ENCODE measurements around the gene CD3E. TPM values are rescaled to one million over a fixed set of nuclear protein-coding genes. Genes with fewer than 3 reads are reported as not detected.

CD3E gene
- total and polyA plus RNA-seq, 2 of the 8 experiments (the other 6 are each of a cell fraction or from before 2014, with no cell fraction given): not detected

DNA sequence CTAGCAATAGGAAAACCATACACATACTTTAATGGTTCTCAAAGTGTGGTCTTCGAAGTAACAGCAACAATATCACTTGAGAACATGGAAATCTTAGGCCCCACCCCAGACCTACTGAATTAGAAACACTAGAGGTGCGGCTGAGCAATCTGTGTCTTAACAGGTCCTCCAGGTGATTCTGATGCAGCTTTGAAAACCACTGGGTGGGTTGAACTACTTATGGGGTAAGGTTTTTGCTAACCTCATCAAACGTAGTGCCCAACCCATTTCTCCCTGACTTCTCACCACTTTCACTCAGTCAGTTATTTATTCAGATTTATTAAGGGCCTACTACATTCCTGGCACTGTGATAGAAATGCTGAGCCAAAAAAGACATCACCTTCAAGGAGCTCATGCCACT lies 44.2 kb upstream of the CD3E start:
- H3K4ac ChIP-seq (replicated peaks; ENCODE audit: insufficient read length, low read depth, low read length): no peak overlapping the region
- no peak overlapping the region for H3K4me2 ChIP-seq (ENCODE audit: insufficient read depth in 1 of 2, low read depth in 2 of 2, low read length in 2 of 2)
- no peak overlapping the region for H2AK5ac ChIP-seq (ENCODE audit: low read depth, low read length)
- CTCF ChIA-PET (ENCODE audit: partially characterized antibody): interaction anchor here (0.6 to 3.9 kb wide), 7 partner anchors 15 to 89 kb away, joined by 3 to 16 read pairs (median 4); partner anchors contain the start of gene JAML
- H4K20me1 ChIP-seq (replicated peaks in 1 of 2; ENCODE audit: control insufficient read depth in 1 of 2, insufficient read depth in 2 of 2, low read length in 2 of 2): no peaks in the 10 kb centered on the region
- 94% methylated on average over 3 of the region's 3 CpGs; no CpG with 5 or more reads in 1 of the 2 experiments for WGBS, 2 experiments (ENCODE audit: extremely low coverage in 1 of 2, insufficient coverage in 1 of 2, insufficient read length in 1 of 2, insufficient replicate concordance in 2 of 2, low coverage in 1 of 2, low lambda C conversion rate in 2 of 2, missing lambda C conversion rate in 1 of 2)
- H2BK15ac ChIP-seq (ENCODE audit: low read length): no peak overlapping the region
- no peak overlapping the region for H2AFZ ChIP-seq (ENCODE audit: low read length)
- H2BK120ac ChIP-seq (replicated peaks; ENCODE audit: low read depth, low read length): no peak overlapping the region
- H4K5ac ChIP-seq (ENCODE audit: insufficient read length, low read depth, low read length): no peak overlapping the region
- H3K36me3 ChIP-seq (ENCODE audit: control insufficient read depth in 2 of 4, insufficient read depth in 4 of 4, low read length in 3 of 4): no peaks in the 10 kb centered on the region
- H3K23ac ChIP-seq (ENCODE audit: insufficient read length): no peak overlapping the region
- H3K79me1 ChIP-seq (ENCODE audit: low read depth, low read length): no peaks in the 10 kb centered on the region
- peaks cover 5% of the 10 kb centered on the region; the same call in 1 of the 2 replicates for H3K23me2 ChIP-seq (ENCODE audit: low read depth, low read length)
- POLR2A ChIA-PET (ENCODE audit: partially characterized antibody): interaction anchor here (1.4 kb wide), 1 partner anchor 55 kb away, joined by 3 read pairs; no protein-coding TSS in a partner anchor
- H3K4me3 ChIP-seq (ENCODE audit: extremely low read depth in 1 of 4, insufficient read depth in 2 of 4, low read depth in 3 of 4, low read length in 4 of 4): no peak overlapping the region
- no peaks in the 10 kb centered on the region for H3K9me3 ChIP-seq (ENCODE audit: insufficient read depth in 2 of 2, low read depth in 1 of 2, low read length in 1 of 2)
- H2BK12ac ChIP-seq (ENCODE audit: low read depth, low read length): no peak overlapping the region
- H4K8ac ChIP-seq (ENCODE audit: extremely low read depth, insufficient read depth, low read length): no peak overlapping the region
- H3K4me1 ChIP-seq (replicated peaks in 1 of 4; ENCODE audit: control insufficient read depth in 3 of 4, insufficient read depth in 4 of 4, low read length in 3 of 4): peaks cover 3 to 11% (median 4%) of the 10 kb centered on the region in 4 experiments; a peak in 4 of 7 replicates
- H3K9ac ChIP-seq (replicated peaks in 1 of 4; ENCODE audit: extremely low read depth in 1 of 4, low read depth in 3 of 4, low read length in 3 of 4): no peak overlapping the region
- no peak overlapping the region for H2BK20ac ChIP-seq (ENCODE audit: low read length)
- no peak overlapping the region for H3K18ac ChIP-seq (ENCODE audit: extremely low read depth, low read length)
- H2BK5ac ChIP-seq (ENCODE audit: low read depth, low read length): no peak overlapping the region
- no peak overlapping the region for H3K14ac ChIP-seq (ENCODE audit: insufficient read length)
- H4K91ac ChIP-seq (replicated peaks; ENCODE audit: insufficient read length, low read length): no peak overlapping the region
- DNase-seq (ENCODE audit: low read depth in 1 of 2, low spot score in 2 of 2) (no peak), FAIRE-seq (no peak)
- no peak overlapping the region for H3K56ac ChIP-seq (replicated peaks; ENCODE audit: insufficient read length, low read depth, low read length)
- H3K27ac ChIP-seq (ENCODE audit: low read depth, low read length): no peak overlapping the region
- no peaks in the 10 kb centered on the region for H3K79me2 ChIP-seq (ENCODE audit: control insufficient read depth in 1 of 2, insufficient read depth in 2 of 2, low read length in 2 of 2)
- H3K27me3 ChIP-seq (replicated peaks in 1 of 4; ENCODE audit: control insufficient read depth in 3 of 4, extremely low read depth in 1 of 4, insufficient read depth in 3 of 4, low read length in 3 of 4): peaks cover 1 to 28% (median 22%) of the 10 kb centered on the region in 4 experiments
- TF ChIP-seq TAF7 (optimal IDR thresholded peaks at IDR 0.05; ENCODE audit: borderline replicate concordance, low read depth, low read length) (no peak), BACH1 (IDR thresholded peaks at IDR 0.05; ENCODE audit: low read length) (no peak), RNF2 (IDR thresholded peaks at IDR 0.05; ENCODE audit: borderline replicate concordance, low read depth, low read length, missing control alignments, poor library complexity, severe bottlenecking) (no peak), SIX5 (IDR thresholded peaks at IDR 0.05; ENCODE audit: low read depth, low read length) (no peak), HDAC2 (IDR thresholded peaks at IDR 0.05; ENCODE audit: borderline replicate concordance in 1 of 2, low read depth in 2 of 2, low read length in 2 of 2) (no peak), TCF12 (IDR thresholded peaks at IDR 0.05; ENCODE audit: low read depth, low read length) (no peak), POLR2AphosphoS5 (IDR thresholded peaks at IDR 0.05; ENCODE audit: low read depth, low read length) (no peak), JUND (IDR thresholded peaks at IDR 0.05; ENCODE audit: low read length) (no peak), RXRA (IDR thresholded peaks at IDR 0.05; ENCODE audit: insufficient read depth, low read depth, low read length) (no peak), YY1 (IDR thresholded peaks at IDR 0.05; ENCODE audit: low read depth, low read length) (no peak), SIN3A (conservative IDR thresholded peaks at IDR 0.05 in 1 of 2, IDR thresholded peaks at IDR 0.05 in 1 of 2; ENCODE audit: low read depth in 1 of 2, low read length in 2 of 2) (no peak)
- TF ChIP-seq, protein P1, sequence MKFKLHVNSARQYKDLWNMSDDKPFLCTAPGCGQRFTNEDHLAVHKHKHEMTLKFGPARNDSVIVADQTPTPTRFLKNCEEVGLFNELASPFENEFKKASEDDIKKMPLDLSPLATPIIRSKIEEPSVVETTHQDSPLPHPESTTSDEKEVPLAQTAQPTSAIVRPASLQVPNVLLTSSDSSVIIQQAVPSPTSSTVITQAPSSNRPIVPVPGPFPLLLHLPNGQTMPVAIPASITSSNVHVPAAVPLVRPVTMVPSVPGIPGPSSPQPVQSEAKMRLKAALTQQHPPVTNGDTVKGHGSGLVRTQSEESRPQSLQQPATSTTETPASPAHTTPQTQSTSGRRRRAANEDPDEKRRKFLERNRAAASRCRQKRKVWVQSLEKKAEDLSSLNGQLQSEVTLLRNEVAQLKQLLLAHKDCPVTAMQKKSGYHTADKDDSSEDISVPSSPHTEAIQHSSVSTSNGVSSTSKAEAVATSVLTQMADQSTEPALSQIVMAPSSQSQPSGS (IDR thresholded peaks at IDR 0.05; ENCODE audit: low read length): no peak

Measured in H1 (cell line).